ENCODE results near the gene GPT2.
"Not testable (repeated sequence)": the region's sequence is repeated elsewhere in the genome, so short reads cannot be mapped to it uniquely, and the experiment has no call there.

GPT2 gene

DNA sequence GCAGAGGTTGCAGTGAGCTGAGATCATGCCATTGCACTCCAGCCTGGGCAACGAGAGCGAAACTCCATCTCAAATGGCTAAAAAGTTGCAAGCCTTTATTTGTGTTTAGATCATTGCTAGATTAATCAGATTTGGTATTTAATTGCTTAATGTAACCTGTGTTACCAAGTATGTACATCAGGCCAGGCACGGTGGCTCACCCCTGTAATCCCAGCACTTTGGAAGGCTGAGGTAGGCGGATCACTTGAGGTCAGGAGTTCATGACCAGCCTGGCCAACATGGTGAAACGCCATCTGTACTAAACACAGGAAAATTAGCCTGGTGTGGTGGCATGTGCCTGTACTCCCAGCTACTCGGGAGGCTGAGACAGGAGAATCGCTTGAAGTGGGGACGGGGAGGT lies 60.6 kb downstream of the GPT2 start:
- H3K9ac ChIP-seq (ENCODE audit: low read length); H3K4me3 ChIP-seq (ENCODE audit: low read length); H3K4me1 ChIP-seq (ENCODE audit: control insufficient read depth, insufficient read depth, low read length); H3K27me3 ChIP-seq (ENCODE audit: control insufficient read depth, insufficient read depth, low read length); H3K36me3 ChIP-seq (ENCODE audit: control insufficient read depth, insufficient read depth, low read length); H3K9me3 ChIP-seq (ENCODE audit: control insufficient read depth, low read length): not testable (repeated sequence)

DNA sequence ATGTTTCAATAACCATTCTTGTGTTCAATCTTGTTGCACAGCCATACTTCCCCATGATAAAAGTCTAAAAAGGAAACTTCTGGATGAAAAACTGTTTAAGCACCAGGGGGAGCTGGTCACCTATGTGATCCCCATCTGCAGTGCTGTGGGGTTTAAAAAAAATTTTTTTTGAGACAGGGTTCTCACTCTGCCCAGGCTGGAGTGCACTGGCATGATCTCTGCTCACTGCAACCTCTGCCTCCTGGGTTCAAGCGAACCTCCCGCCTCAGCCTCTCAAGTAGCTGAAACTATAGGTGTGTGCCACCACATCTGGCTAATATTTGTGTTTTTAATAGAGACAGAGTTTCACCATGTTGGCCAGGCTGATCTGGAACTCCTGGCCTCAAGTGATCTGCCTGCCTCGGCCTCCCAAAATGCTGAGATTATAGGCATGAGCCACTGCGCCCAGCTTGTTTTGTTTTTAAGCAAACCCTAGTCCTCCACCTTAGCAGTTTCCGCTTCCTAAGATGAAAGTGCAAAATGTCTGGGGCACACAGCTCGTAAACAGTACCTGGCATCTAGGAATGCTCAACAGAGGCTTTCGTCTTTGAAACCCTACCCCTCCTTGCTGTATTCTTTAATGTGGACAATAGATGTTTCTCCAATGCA lies 63.9 kb downstream of the GPT2 start:
- H3K4me3 ChIP-seq (ENCODE audit: low read length): no peak overlapping the region
- H3K9me3 ChIP-seq (ENCODE audit: control insufficient read depth, low read length): no peaks in the 10 kb centered on the region
- no peaks in the 10 kb centered on the region for H3K27me3 ChIP-seq (ENCODE audit: control insufficient read depth, insufficient read depth, low read length)
- peaks cover 4% of the 10 kb centered on the region for H3K4me1 ChIP-seq (ENCODE audit: control insufficient read depth, insufficient read depth, low read length)
- no peaks in the 10 kb centered on the region for H3K36me3 ChIP-seq (ENCODE audit: control insufficient read depth, insufficient read depth, low read length)
- H3K9ac ChIP-seq (ENCODE audit: low read length): no peak overlapping the region

DNA sequence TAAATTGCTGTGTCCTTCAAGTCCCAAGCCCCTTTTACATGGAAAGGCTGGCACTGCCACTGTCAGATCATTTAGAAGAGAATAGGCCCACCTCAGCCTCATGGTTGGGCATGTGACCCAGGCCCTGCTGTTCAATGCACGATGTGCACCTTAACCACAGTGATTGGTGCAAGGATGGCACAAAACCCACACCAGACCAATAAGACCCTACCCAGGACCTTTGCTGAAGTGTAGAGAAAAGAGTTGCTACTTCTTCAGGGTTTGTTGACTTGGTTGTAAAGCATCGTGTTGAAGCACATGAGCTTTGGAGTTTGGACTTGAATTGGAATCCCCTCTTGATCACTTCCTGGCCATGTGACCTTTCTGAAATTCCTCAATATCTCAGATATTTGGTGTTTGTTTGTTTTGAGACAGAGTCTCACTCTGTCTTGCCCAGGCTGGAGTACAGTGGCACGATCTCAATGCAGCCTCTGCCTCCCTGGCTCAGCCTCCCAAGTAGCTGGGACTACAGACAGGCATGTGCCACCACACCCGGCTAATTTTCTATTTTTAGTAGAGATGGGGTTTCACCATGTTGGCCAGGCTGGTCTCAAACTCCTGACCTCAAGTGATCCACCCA lies 64.5 kb downstream of the GPT2 start:
- no peaks in the 10 kb centered on the region for H3K27me3 ChIP-seq (ENCODE audit: control insufficient read depth, insufficient read depth, low read length)

DNA sequence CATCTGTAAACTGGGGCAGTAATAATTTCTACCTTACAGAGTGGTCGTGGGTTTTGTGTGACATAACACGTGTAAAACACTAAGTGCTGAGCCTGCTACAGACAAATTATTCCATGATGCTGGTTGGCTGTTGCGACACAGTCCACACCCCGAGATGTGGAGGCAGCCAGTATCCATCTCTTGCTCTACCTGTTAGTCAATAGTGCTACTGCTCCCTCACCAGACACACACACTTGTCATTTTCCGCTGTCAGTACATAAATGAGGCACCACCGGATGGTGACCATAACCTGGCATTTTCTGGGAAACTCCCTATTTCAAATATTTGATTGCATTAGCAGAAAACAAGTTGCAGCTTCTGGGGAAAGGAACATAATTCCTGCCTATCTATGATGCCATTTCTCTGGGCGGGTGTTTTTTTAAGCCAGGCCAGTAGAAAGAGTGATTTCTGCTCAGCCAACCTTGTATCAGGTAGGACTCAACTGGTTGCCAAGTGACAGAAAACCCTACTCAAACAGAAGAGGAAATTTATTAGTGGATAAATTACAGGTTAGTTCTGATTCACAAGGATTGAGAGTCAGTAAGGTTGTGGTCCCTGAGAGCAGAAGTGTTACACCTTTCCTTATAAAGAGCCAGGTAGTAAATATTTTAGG lies 65.2 kb downstream of the GPT2 start:
- Histone ChIP-seq H3K4me1 (ENCODE audit: control insufficient read depth, insufficient read depth, low read length) (peaks cover 3% of the 10 kb centered on the region), H3K36me3 (ENCODE audit: control insufficient read depth, insufficient read depth, low read length) (no peaks in the 10 kb centered on the region), H3K9ac (ENCODE audit: low read length) (no peak overlapping the region), H3K27me3 (ENCODE audit: control insufficient read depth, insufficient read depth, low read length) (no peaks in the 10 kb centered on the region), H3K9me3 (ENCODE audit: control insufficient read depth, low read length) (no peaks in the 10 kb centered on the region), H3K4me3 (ENCODE audit: low read length) (no peak overlapping the region)

More for the DNA sequence above, 64.5 kb downstream of the GPT2 start:
- no peaks in the 10 kb centered on the region for H3K36me3 ChIP-seq (ENCODE audit: control insufficient read depth, insufficient read depth, low read length)
- H3K9ac ChIP-seq (ENCODE audit: low read length): no peak overlapping the region
- H3K9me3 ChIP-seq (ENCODE audit: control insufficient read depth, low read length): no peaks in the 10 kb centered on the region
- no peak overlapping the region for H3K4me3 ChIP-seq (ENCODE audit: low read length)
- peaks cover 3% of the 10 kb centered on the region for H3K4me1 ChIP-seq (ENCODE audit: control insufficient read depth, insufficient read depth, low read length)

DNA sequence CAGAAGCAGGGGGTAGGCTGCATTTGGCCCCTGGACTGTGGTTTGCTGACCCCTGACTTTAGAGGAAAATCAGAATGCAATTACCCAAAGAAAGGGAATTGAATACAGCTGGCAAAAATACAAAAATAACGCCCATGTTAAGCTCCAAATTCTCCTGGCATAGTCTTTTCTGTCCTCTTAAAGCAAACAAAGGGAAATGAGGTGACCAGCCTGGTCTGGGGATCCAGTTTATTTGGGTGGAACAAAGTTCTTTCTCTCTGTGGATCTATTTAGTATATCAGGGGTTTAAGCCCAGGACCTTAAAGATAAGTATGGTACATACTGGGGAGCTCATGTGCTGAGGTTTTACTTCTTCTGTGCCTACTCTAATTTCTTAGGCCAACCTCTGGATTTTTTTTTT lies 65.8 kb downstream of the GPT2 start:
- Histone ChIP-seq H3K9me3 (ENCODE audit: control insufficient read depth, low read length) (no peaks in the 10 kb centered on the region), H3K4me1 (ENCODE audit: control insufficient read depth, insufficient read depth, low read length) (peaks cover 3% of the 10 kb centered on the region), H3K9ac (ENCODE audit: low read length) (no peak overlapping the region), H3K4me3 (ENCODE audit: low read length) (no peak overlapping the region), H3K27me3 (ENCODE audit: control insufficient read depth, insufficient read depth, low read length) (no peaks in the 10 kb centered on the region), H3K36me3 (ENCODE audit: control insufficient read depth, insufficient read depth, low read length) (peaks cover 3% of the 10 kb centered on the region)

DNA sequence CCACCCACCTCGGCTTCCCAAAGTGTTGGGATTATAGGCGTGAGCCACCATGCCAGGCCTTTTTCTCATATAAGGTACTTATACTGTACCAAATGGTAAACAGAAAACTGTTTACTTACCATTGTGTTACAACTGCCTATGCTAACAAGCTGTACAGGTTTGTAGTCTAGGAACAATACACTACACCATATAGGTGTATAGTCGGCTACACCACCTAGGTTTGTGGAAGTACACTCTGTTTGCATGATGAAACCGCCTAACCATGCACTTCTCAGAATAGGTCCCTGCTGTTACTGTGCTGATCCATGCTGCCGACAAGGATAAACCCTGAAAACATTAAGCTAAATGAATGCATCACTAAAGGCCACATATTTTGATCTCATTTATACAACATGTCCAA lies 70.4 kb downstream of the GPT2 start:
- Histone ChIP-seq H3K27me3 (ENCODE audit: control insufficient read depth, insufficient read depth, low read length) (no peaks in the 10 kb centered on the region), H3K9me3 (ENCODE audit: control insufficient read depth, low read length) (no peaks in the 10 kb centered on the region), H3K4me3 (ENCODE audit: low read length) (no peak overlapping the region), H3K36me3 (ENCODE audit: control insufficient read depth, insufficient read depth, low read length) (peaks cover 3% of the 10 kb centered on the region), H3K4me1 (ENCODE audit: control insufficient read depth, insufficient read depth, low read length) (peaks cover under 1% of the 10 kb centered on the region), H3K9ac (ENCODE audit: low read length) (no peak overlapping the region)

DNA sequence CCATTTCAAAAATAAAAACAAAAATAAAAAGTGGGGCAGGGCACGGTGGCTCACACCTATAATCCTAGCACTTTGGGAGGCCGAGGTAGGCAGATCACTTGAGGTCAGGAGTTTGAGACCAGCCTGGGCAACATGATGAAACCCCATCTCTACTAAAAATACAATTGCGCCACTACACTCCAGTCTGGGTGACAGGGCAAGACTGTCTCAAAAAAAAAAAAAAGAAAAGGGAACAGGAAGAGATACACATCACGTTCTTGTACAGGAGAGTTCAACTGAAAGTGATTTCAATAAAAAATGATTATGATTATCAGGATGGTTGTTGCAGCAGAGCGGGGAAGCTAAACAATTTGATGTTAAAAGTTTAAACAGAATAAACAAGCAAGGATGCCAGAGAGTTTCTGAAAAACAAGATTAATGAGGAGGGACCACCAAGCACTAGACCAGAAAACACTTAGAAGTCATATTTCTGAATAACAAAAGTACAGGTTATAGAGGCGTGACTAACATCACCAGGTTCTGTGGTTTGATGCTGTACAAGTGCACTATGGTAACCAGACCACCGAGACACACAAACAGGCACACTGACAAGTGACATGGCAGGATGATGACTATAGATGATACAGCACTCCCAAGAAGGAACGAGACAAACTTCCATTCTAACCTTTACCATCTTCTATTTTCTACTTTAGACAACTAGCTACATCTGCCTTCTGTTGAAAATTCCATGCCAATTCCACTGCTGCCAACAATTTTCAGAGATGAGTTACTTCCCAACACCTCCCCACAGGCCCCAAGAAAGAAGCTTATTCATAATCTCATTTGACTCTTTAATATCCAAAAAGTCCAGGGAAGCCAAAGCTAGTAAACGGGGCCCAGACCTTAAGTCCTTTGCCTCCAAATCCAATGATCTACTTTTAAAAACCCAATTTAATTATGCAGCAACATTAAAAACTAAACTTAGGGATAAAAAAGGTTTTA lies 77.5 kb downstream of the GPT2 start:
- H3K27me3 ChIP-seq (ENCODE audit: control insufficient read depth, insufficient read depth, low read length): no peaks in the 10 kb centered on the region
- no peak overlapping the region for H3K9ac ChIP-seq (ENCODE audit: low read length)
- peaks cover 4% of the 10 kb centered on the region for H3K36me3 ChIP-seq (ENCODE audit: control insufficient read depth, insufficient read depth, low read length)
- H3K4me1 ChIP-seq (ENCODE audit: control insufficient read depth, insufficient read depth, low read length): no peaks in the 10 kb centered on the region
- no peaks in the 10 kb centered on the region for H3K9me3 ChIP-seq (ENCODE audit: control insufficient read depth, low read length)
- H3K4me3 ChIP-seq (ENCODE audit: low read length): no peak overlapping the region

DNA sequence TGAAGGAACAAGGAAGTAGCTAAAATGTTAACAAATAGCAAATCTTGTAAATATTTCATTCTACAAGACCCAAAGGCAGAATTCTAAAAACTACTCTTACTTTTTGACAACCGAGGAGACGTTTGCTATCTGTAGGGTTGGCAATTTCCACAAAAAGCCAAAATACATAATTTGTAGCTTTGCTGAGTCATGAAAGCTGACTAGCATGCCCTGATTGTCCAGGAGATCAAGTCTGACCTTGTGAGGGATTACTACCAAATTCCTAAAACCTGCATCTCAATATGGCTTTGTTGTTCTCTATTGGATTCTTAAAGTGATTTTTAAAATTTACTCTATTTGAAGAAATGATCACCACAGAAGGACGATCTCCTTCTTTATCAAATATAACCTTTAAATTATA lies 78.5 kb downstream of the GPT2 start:
- H3K4me1 ChIP-seq (ENCODE audit: control insufficient read depth, insufficient read depth, low read length): no peaks in the 10 kb centered on the region
- peaks cover 4% of the 10 kb centered on the region for H3K36me3 ChIP-seq (ENCODE audit: control insufficient read depth, insufficient read depth, low read length)
- H3K4me3 ChIP-seq (ENCODE audit: low read length): no peak overlapping the region

DNA sequence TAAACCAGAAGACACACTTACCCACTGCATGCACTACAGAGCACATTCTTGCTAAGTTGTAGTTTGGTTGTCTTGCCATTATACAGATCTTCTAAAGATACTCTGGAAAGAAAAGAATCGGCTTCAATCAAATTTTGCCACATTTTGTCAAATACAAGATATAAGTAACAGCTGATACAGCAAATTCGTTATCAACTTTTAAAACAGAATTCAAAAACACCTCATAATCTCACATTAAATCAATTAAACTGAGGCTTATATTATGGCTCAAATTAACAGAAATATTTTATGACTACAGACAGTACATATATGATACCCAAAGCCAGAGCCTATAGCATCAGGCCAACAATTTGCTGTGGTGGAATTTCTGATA lies 83.9 kb downstream of the GPT2 start:
- H3K9me3 ChIP-seq (ENCODE audit: control insufficient read depth, low read length): no peaks in the 10 kb centered on the region
- H3K27me3 ChIP-seq (ENCODE audit: control insufficient read depth, insufficient read depth, low read length): no peaks in the 10 kb centered on the region
- no peak overlapping the region for H3K9ac ChIP-seq (ENCODE audit: low read length)
- no peaks in the 10 kb centered on the region for H3K36me3 ChIP-seq (ENCODE audit: control insufficient read depth, insufficient read depth, low read length)
- no peaks in the 10 kb centered on the region for H3K4me1 ChIP-seq (ENCODE audit: control insufficient read depth, insufficient read depth, low read length)
- no peak overlapping the region for H3K4me3 ChIP-seq (ENCODE audit: low read length)

More for the DNA sequence above, 78.5 kb downstream of the GPT2 start:
- Histone ChIP-seq H3K27me3 (ENCODE audit: control insufficient read depth, insufficient read depth, low read length) (no peaks in the 10 kb centered on the region), H3K9ac (ENCODE audit: low read length) (no peak overlapping the region), H3K9me3 (ENCODE audit: control insufficient read depth, low read length) (no peaks in the 10 kb centered on the region)

DNA sequence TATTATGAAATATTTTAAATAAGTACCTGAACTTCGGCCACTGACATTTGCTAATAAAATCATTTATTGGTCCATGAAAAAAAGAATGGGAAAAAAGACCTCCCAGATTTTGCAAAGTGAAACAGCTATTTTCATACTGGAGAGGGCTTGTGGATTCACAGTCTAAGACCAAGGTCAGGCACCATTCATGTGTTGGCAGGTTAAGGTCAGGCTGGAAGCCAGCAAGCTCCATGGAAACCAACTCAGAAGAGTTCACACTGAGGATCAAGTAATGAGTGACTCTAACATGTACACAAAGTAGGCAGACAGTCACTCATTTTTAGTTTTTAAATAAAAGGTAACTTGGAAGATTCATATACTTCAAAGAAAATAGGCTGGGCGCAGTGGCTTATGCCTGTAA lies 85.9 kb downstream of the GPT2 start:
- no peak overlapping the region for H3K4me3 ChIP-seq (ENCODE audit: low read length)
- no peak overlapping the region for H3K9ac ChIP-seq (ENCODE audit: low read length)
- no peaks in the 10 kb centered on the region for H3K36me3 ChIP-seq (ENCODE audit: control insufficient read depth, insufficient read depth, low read length)
- H3K4me1 ChIP-seq (ENCODE audit: control insufficient read depth, insufficient read depth, low read length): peaks cover 8% of the 10 kb centered on the region
- H3K27me3 ChIP-seq (ENCODE audit: control insufficient read depth, insufficient read depth, low read length): no peaks in the 10 kb centered on the region
- no peaks in the 10 kb centered on the region for H3K9me3 ChIP-seq (ENCODE audit: control insufficient read depth, low read length)

DNA sequence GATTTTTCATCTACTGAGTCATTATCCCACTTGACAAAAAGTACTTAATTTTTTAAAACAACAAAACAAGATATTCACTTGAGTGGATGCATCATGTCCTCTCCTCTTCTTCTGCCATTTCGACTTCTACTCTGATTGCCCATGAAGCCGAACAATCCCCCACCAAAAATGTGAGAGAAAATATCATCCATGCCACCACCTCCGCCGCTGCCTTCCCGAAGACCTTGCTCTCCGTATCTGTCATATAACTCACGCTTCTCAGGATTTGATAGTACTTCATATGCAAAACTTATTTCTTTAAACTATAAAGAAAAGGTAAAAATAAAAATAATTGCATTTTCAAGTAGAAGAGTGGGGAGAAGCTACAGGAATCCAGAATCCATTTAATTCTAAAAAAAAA lies 87.1 kb downstream of the GPT2 start:
- no peaks in the 10 kb centered on the region for H3K36me3 ChIP-seq (ENCODE audit: control insufficient read depth, insufficient read depth, low read length)
- no peaks in the 10 kb centered on the region for H3K9me3 ChIP-seq (ENCODE audit: control insufficient read depth, low read length)
- H3K9ac ChIP-seq (ENCODE audit: low read length): no peak overlapping the region
- peaks cover 8% of the 10 kb centered on the region for H3K4me1 ChIP-seq (ENCODE audit: control insufficient read depth, insufficient read depth, low read length)
- no peaks in the 10 kb centered on the region for H3K27me3 ChIP-seq (ENCODE audit: control insufficient read depth, insufficient read depth, low read length)
- no peak overlapping the region for H3K4me3 ChIP-seq (ENCODE audit: low read length)

Measured in mucosa of stomach (tissue), 1 donor.